Activated CD8-positive, alpha-beta T cell treated with anti-CD3 and anti-CD28 coated beads, Interleukin-2, amount 10 ng/mL, durations not matched to agents 7 days and 5 days (primary cell): ENCODE results near the gene MEST. TPM values are rescaled to one million over a fixed set of nuclear protein-coding genes. Genes with fewer than 3 reads are reported as not detected.
"Not testable (repeated sequence)": the region's sequence is repeated elsewhere in the genome, so short reads cannot be mapped to it uniquely, and the experiment has no call there.

ENCODE experiments used
- ATAC-seq: fragments of 150-1000 bp; cut with Tn5 transposase; one replicate; pipeline ENCODE4 v1.10.0; 2021; ENCODE audit warnings: moderate library complexity
- CTCF ChIA-PET: fragments of 350-600 bp; sonication (Branson Sonifier 250); formaldehyde crosslinking; loops from one replicate; lab custom pipeline; 2021; ENCODE audit warnings: antibody characterized with exemption; lab: Charles Lee
- POLR2A ChIA-PET: fragments of 350-600 bp; sonication (Branson Sonifier 250); formaldehyde crosslinking; loops from one replicate; lab custom pipeline; 2021; ENCODE audit warnings: antibody characterized with exemption; lab: Charles Lee
- DNase-seq: peaks from one replicate; pipeline ENCODE4 v3.0.0-alpha.2; 2020
- H3K27ac Mint-ChIP-seq: one replicate; pipeline ENCODE4 v1.8.0; 2021; ENCODE audit warnings: mild to moderate bottlenecking, mixed read lengths
- H3K27me3 Mint-ChIP-seq: one replicate; pipeline ENCODE4 v1.8.0; 2021; ENCODE audit warnings: low read depth, mixed read lengths
- H3K36me3 Mint-ChIP-seq: one replicate; pipeline ENCODE4 v1.8.0; 2021; ENCODE audit warnings: low read depth, mixed read lengths
- H3K4me1 Mint-ChIP-seq: one replicate; pipeline ENCODE4 v1.8.0; 2021; ENCODE audit warnings: low read depth, mixed read lengths
- H3K4me3 Mint-ChIP-seq: one replicate; pipeline ENCODE4 v1.8.0; 2021; ENCODE audit warnings: mild to moderate bottlenecking, mixed read lengths
- H3K9me3 Mint-ChIP-seq: one replicate; pipeline ENCODE4 v1.8.0; 2022; ENCODE audit warnings: mixed read lengths; ENCODE audit not compliant: insufficient read depth
- total RNA-seq, 2 experiments: library from RNA; stranded (reverse); gene quantifications; one replicate each; pipeline ENCODE4 v1.2.3, GENCODE V29; 2021

The MEST gene
- 1 to 10 TPM; 2.9 to 3.5 TPM for total RNA-seq

- no peak for DNase-seq
Observed at GRCh38 chr7:130491841-130492522, at the start of gene MEST. Gene MEST, plus strand, starts transcription at chr7:130492085. Its CDS starts 229 bp downstream, at chr7:130492314.

GRCh38 chr7:130442601-130443000 is 49.3 kb upstream of the MEST start:
- Mint-ChIP-seq H3K27ac (no peak overlapping the region), H3K9me3 (no peaks in the 10 kb centered on the region), H3K27me3 (no peaks in the 10 kb centered on the region), H3K36me3 (peaks cover 19% of the 10 kb centered on the region), H3K4me1 (peaks cover 35% of the 10 kb centered on the region), H3K4me3 (no peak overlapping the region)
- no peak for DNase-seq
- POLR2A ChIA-PET: no interaction called here
- ATAC-seq: no peak
- CTCF ChIA-PET: no interaction called here

More at GRCh38 chr7:130491841-130492522, at the start of gene MEST:
- H3K27me3 Mint-ChIP-seq: peaks cover 54% of the 10 kb centered on the region
- POLR2A ChIA-PET: no interaction called here
- no peak within 1 kb of the TSS for H3K27ac Mint-ChIP-seq
- peaks cover 15% of the 10 kb centered on the region for H3K4me1 Mint-ChIP-seq
- H3K4me3 Mint-ChIP-seq: peak within 1 kb of the TSS; percentile 63
- peak; percentile 62 for ATAC-seq
- peaks cover 8% of the 10 kb centered on the region for H3K36me3 Mint-ChIP-seq
- CTCF ChIA-PET: no interaction called here
- H3K9me3 Mint-ChIP-seq: no peaks in the 10 kb centered on the region

- Mint-ChIP-seq H3K9me3 (peaks cover 6% of the 10 kb centered on the region), H3K36me3 (peaks cover 17% of the 10 kb centered on the region), H3K27ac (no peak overlapping the region), H3K4me1 (peaks cover 25% of the 10 kb centered on the region), H3K27me3 (no peaks in the 10 kb centered on the region), H3K4me3 (no peak overlapping the region)
- ATAC-seq (no peak), DNase-seq (no peak)
- CTCF ChIA-PET: no interaction called here
- POLR2A ChIA-PET: no interaction called here
Observed at GRCh38 chr7:130444234-130444633, 47.7 kb upstream of the MEST start.

- Mint-ChIP-seq H3K27ac (no peak overlapping the region), H3K27me3 (no peaks in the 10 kb centered on the region), H3K36me3 (peaks cover 11% of the 10 kb centered on the region), H3K4me3 (no peak overlapping the region), H3K9me3 (peaks cover 6% of the 10 kb centered on the region), H3K4me1 (peaks cover 19% of the 10 kb centered on the region)
- ChIA-PET CTCF (no interaction called here), POLR2A (no interaction called here)
- DNase-seq (no peak), ATAC-seq (no peak)
Observed at GRCh38 chr7:130444751-130445407, 47.0 kb upstream of the MEST start.

GRCh38 chr7:130446259-130446658 is 45.6 kb upstream of the MEST start:
- Mint-ChIP-seq H3K4me1 (peaks cover 13% of the 10 kb centered on the region), H3K27me3 (no peaks in the 10 kb centered on the region), H3K36me3 (peaks cover 5% of the 10 kb centered on the region), H3K4me3 (no peak overlapping the region), H3K9me3 (peaks cover 6% of the 10 kb centered on the region), H3K27ac (no peak overlapping the region)
- ChIA-PET CTCF (no interaction called here), POLR2A (no interaction called here)
- ATAC-seq (no peak), DNase-seq (no peak)

- H3K27me3 Mint-ChIP-seq, DNase-seq, ATAC-seq, H3K4me1 Mint-ChIP-seq, H3K9me3 Mint-ChIP-seq, H3K36me3 Mint-ChIP-seq, POLR2A ChIA-PET, H3K27ac Mint-ChIP-seq, CTCF ChIA-PET, H3K4me3 Mint-ChIP-seq: not testable (repeated sequence)
Observed at GRCh38 chr7:130451344-130451743, 40.5 kb upstream of the MEST start.

GRCh38 chr7:130452951-130453350 is 38.9 kb upstream of the MEST start:
- Mint-ChIP-seq H3K4me1 (peaks cover 3% of the 10 kb centered on the region), H3K27me3 (no peaks in the 10 kb centered on the region), H3K9me3 (peaks cover 6% of the 10 kb centered on the region), H3K27ac (no peak overlapping the region), H3K36me3 (peaks cover 5% of the 10 kb centered on the region), H3K4me3 (no peak overlapping the region)
- ATAC-seq: no peak
- ChIA-PET CTCF (no interaction called here), POLR2A (no interaction called here)
- no peak for DNase-seq

GRCh38 chr7:130454959-130455358 is 36.9 kb upstream of the MEST start:
- Mint-ChIP-seq H3K36me3 (peaks cover 14% of the 10 kb centered on the region), H3K27me3 (no peaks in the 10 kb centered on the region), H3K4me3 (no peak overlapping the region), H3K4me1 (peaks cover 14% of the 10 kb centered on the region), H3K9me3 (peaks cover 16% of the 10 kb centered on the region), H3K27ac (no peak overlapping the region)
- ChIA-PET POLR2A (no interaction called here), CTCF (interaction anchor here (1.1 kb wide), 1 partner anchor 14 kb away, joined by 4 read pairs; the partner anchor contains the start of gene CEP41)
- DNase-seq (no peak), ATAC-seq (no peak)

- H3K36me3 Mint-ChIP-seq: peaks cover 14% of the 10 kb centered on the region
- H3K27ac Mint-ChIP-seq: peak overlapping the region; percentile 75
- H3K27me3 Mint-ChIP-seq: no peaks in the 10 kb centered on the region
- peak overlapping the region; percentile 51 for H3K4me3 Mint-ChIP-seq
- peaks cover 14% of the 10 kb centered on the region for H3K4me1 Mint-ChIP-seq
- ATAC-seq (peak; percentile 90), DNase-seq (no peak)
- peaks cover 20% of the 10 kb centered on the region for H3K9me3 Mint-ChIP-seq
- ChIA-PET CTCF (interaction anchor here (0.6 kb wide), 1 partner anchor 70 kb away, joined by 3 read pairs; no protein-coding TSS in a partner anchor), POLR2A (interaction anchor here (1.4 kb wide), 1 partner anchor 64 kb away, joined by 5 read pairs; no protein-coding TSS in a partner anchor)
Observed at GRCh38 chr7:130458257-130458656, 33.6 kb upstream of the MEST start.

- no peak for ATAC-seq
- H3K27ac Mint-ChIP-seq: no peak overlapping the region
- DNase-seq: no peak
- H3K4me3 Mint-ChIP-seq: no peak overlapping the region
- H3K4me1 Mint-ChIP-seq: peaks cover 12% of the 10 kb centered on the region
- no peaks in the 10 kb centered on the region for H3K27me3 Mint-ChIP-seq
- H3K36me3 Mint-ChIP-seq: peaks cover 14% of the 10 kb centered on the region
- ChIA-PET POLR2A (no interaction called here), CTCF (interaction anchor here (1.3 kb wide), 1 partner anchor 13 kb away, joined by 3 read pairs; no protein-coding TSS in a partner anchor)
- H3K9me3 Mint-ChIP-seq: peaks cover 20% of the 10 kb centered on the region
Observed at GRCh38 chr7:130461272-130461671, 30.6 kb upstream of the MEST start.

GRCh38 chr7:130463553-130464434 is 28.1 kb upstream of the MEST start:
- CTCF ChIA-PET: interaction anchor here (0.7 kb wide), 1 partner anchor 23 kb away, joined by 3 read pairs; no protein-coding TSS in a partner anchor
- ATAC-seq (no peak), DNase-seq (no peak)
- Mint-ChIP-seq H3K9me3 (peaks cover 14% of the 10 kb centered on the region), H3K4me3 (no peak overlapping the region), H3K4me1 (peaks cover 3% of the 10 kb centered on the region), H3K27ac (no peak overlapping the region), H3K27me3 (no peaks in the 10 kb centered on the region), H3K36me3 (peaks cover 11% of the 10 kb centered on the region)
- POLR2A ChIA-PET: no interaction called here
